Thyroid gland (tissue), 4 donors: ENCODE data around the gene PAWR.

ENCODE experiments used
- CTCF ChIP-seq, 6 experiments: fragments of 200-600 bp in 3 of 6; fragments of 450-650 bp in 3 of 6; sonication (generic) in 3 of 6; IDR thresholded peaks; one replicate each; pipeline ENCODE4 v1.5.1; 2016 to 2019; ENCODE audit warnings: antibody characterized with exemption in 6 of 6, mild to moderate bottlenecking in 2 of 6, inconsistent platforms in 1 of 6, moderate library complexity in 1 of 6
- POLR2A ChIP-seq, 2 donors: fragments of 450-650 bp; IDR thresholded peaks; one replicate each; pipeline ENCODE4 v1.6.1; 2017; ENCODE audit warnings: antibody characterized with exemption in 2 of 2, mild to moderate bottlenecking in 2 of 2, moderate library complexity in 1 of 2

GRCh38 chr12:79665212-79665887, 25.4 kb downstream of the PAWR start:
- TF ChIP-seq CTCF (IDR thresholded peaks at IDR 0.05) = no peak
- TF ChIP-seq POLR2A (IDR thresholded peaks at IDR 0.05) = no peak
